Dendritic cell treated with granulocyte-macrophage colony-stimulating factor and Interleukin-4, amounts not matched to agents 40 ng/mL and 50 ng/mL, for 4 days (primary cell): Measurements from ENCODE around the gene CD9.

ENCODE experiments used
- H3K27ac Mint-ChIP-seq: one replicate; pipeline ENCODE4 v1.8.0; 2022; ENCODE audit warnings: mild to moderate bottlenecking, mixed read lengths
- H3K27me3 Mint-ChIP-seq: one replicate; pipeline ENCODE4 v1.8.0; 2022; ENCODE audit warnings: mild to moderate bottlenecking, mixed read lengths
- H3K36me3 Mint-ChIP-seq: one replicate; pipeline ENCODE4 v1.8.0; 2022; ENCODE audit warnings: low read depth, mixed read lengths
- H3K4me1 Mint-ChIP-seq: one replicate; pipeline ENCODE4 v1.8.0; 2022; ENCODE audit warnings: low read depth, mixed read lengths
- H3K4me3 Mint-ChIP-seq: one replicate; pipeline ENCODE4 v1.8.0; 2022; ENCODE audit warnings: mild to moderate bottlenecking, moderate library complexity, mixed read lengths
- H3K9me3 Mint-ChIP-seq: one replicate; pipeline ENCODE4 v1.8.0; 2022; ENCODE audit warnings: mixed read lengths
- intact Hi-C: fragments of 100-400 bp; cut with micrococcal nuclease; formaldehyde crosslinking; loops from one replicate; pipeline ENCODE4 v1.15.0; 2022

CD9 gene

DNA sequence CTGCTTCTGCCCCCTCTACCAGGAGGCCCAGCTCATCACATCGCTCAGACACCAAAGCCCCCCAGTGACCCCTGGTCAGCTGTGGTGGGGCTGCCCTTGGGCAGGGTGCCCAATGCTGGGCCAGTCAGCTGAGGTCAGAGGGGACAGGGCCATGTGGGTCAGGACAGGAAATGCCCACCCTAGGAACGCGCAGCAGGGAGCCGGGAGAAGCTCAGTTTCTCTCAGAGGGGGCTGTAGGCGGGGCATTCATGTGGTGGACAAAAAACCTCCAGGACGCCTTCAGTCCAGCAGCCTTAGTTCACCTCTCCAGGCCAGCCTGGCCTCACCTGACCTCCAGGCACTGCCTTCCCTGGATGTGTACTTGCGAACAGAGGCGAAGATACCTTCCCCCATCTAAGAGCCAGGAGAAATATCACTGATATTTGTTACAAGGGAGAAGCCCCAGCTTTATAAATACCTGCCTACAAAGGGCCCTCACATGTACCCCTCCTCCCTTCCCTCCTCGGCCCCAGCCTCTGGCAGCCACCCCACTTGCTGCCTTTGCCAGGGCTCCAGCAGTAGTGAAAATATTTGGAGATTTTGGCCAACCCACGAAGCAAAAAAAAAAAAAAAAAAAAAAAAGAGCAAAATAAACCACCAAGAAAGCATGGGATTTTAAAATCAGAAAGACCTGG is 68.4 kb downstream of the CD9 start:
- Mint-ChIP-seq H3K36me3 (no peaks in the 10 kb centered on the region), H3K9me3 (no peaks in the 10 kb centered on the region), H3K4me3 (no peak overlapping the region), H3K4me1 (no peaks in the 10 kb centered on the region), H3K27ac (no peak overlapping the region), H3K27me3 (peaks cover 19% of the 10 kb centered on the region)
- intact Hi-C loops: no loop called here

DNA sequence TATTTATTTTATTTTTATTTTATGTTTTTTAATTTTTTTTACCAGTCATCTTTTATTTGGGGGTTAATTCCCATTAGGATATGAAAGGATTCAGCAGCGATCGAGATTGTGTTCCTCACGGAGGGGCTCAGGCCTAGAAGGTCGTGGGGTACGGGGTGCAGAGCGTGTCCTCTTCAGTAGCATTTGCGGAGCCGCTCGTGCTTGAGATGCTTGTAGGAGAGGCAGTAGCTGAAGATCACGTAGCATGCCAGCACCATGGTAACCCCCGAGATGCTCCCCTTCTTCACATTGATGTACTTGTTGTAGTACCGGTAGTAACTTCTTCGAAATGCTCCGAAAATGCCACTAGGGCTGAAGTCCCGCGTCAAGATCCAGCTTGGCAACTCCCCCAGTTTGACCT is 69.8 kb downstream of the CD9 start:
- Mint-ChIP-seq H3K4me3 (no peak overlapping the region), H3K36me3 (no peaks in the 10 kb centered on the region), H3K27me3 (peaks cover 30% of the 10 kb centered on the region), H3K4me1 (no peaks in the 10 kb centered on the region), H3K9me3 (no peaks in the 10 kb centered on the region), H3K27ac (no peak overlapping the region)
- intact Hi-C loops: no loop called here

DNA sequence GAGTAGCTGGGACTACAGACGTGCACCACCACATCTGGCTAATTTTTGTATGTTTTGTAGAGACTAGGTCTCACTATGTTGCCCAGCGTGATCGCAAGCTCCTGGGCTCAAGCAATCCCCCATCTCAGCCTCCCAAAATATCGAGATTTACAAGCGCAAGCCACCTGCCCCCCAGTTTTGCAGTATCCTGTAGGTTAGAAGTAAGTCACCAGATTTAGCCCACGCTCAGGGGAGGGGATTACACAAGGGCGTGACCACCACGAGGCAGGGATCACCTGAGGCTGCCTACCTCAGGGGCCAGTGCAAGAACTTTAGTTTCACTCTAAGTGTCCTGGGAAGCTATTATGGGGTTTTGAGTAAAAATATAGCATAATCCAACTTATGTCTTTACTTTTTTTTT is 71.1 kb downstream of the CD9 start:
- intact Hi-C loops: no loop called here
- no peak overlapping the region for H3K27ac Mint-ChIP-seq
- no peaks in the 10 kb centered on the region for H3K4me1 Mint-ChIP-seq
- H3K4me3 Mint-ChIP-seq: no peak overlapping the region
- no peaks in the 10 kb centered on the region for H3K36me3 Mint-ChIP-seq
- peaks cover 43% of the 10 kb centered on the region for H3K27me3 Mint-ChIP-seq
- H3K9me3 Mint-ChIP-seq: no peaks in the 10 kb centered on the region

DNA sequence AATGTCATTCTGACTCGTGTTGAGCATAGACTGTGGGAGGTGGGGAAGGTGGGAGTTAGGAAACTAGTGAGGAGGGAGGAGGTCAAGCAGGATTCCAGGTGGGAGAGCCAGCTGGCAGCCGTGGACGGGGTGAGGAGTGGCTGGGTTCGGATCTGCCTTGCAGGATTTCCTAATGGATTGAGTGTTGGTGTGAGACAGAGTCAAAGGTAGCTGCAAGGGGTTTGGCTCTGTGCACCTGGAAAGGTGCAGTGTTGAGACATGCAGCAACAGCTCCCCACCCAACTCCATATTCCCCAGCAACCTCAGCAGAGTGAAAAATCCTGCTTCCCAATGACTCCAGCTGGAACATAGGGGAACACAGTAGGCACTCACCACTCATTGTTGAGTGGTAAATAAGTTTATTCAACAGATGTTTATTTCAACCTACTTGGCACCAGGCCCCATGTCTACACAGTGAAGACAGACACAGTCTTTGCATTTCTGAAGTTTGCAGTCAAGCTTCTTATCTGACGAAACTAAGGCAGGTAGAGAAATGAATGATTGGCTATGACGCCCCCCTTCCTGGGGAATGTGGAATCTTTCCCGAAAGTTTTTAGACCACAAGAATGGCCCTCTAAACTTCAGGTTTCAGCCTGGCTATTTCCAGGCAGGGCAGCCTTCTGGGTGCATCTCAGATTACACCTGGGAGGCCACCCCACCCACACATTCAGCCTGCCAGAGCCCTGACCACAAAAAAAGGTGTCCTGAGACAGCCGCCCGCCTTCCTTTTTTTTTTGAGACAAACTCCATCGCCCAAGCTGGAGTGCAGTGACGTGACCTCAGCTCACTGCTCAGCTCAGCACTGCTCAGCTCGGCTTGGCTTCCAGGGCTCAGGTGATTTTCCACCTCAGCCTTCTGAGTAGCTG is 72.4 kb downstream of the CD9 start:
- Mint-ChIP-seq H3K36me3 (no peaks in the 10 kb centered on the region), H3K9me3 (no peaks in the 10 kb centered on the region), H3K27me3 (peaks cover 47% of the 10 kb centered on the region), H3K27ac (no peak overlapping the region), H3K4me3 (no peak overlapping the region), H3K4me1 (no peaks in the 10 kb centered on the region)
- intact Hi-C loops: no loop called here

DNA sequence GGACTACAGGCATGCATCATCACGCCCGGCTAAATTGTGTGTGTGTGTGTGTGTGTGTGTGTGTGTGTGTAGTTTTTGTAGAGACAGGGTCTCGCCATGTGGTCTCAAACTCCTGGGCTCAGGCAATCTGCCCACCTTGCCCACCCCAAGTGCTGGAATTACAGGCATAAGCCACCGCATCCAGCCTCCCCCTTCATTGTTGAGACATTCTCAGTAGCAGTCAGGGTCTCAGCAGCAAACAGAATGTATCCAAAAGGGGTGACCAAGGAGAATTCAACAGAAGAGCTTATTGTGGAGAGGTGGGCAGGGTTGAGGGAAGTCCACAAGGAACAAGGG is 73.0 kb downstream of the CD9 start:
- Mint-ChIP-seq H3K4me1 (no peaks in the 10 kb centered on the region), H3K36me3 (no peaks in the 10 kb centered on the region), H3K27ac (no peak overlapping the region), H3K27me3 (peaks cover 47% of the 10 kb centered on the region), H3K9me3 (no peaks in the 10 kb centered on the region), H3K4me3 (no peak overlapping the region)
- intact Hi-C loops: no loop called here

DNA sequence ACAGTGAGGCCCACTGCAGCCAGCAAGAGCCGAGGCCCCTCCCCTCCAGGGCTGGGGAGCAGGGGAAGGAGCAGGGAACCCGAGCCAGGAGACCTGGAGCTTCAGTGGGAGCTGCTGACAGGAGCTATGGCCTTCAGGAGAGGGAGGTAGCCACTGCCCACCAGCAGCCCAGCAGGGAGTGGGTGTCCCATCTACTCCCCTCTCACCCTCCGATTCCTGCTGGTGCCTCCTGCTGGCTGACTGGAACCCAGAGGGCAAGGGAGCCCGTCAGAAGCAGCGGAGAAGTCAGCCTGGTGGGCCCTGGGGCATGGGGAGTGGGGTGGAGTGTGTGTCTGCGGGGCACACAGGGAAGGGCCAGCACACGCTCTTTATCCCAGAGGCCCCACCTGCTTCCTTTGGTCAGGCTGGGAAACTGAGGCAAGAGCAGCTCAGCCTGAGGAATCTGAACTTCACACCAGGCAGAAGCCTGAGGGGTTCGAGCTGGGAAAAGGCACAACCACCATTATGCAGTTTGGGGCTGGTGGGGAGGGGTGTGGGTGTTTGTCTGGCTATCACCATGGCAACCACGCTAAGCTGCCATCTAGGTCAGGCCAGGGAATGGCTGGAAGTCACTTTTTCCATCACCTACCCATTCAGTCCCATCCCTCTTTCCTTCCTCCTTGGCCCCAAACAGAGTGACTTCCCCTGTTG is 73.5 kb downstream of the CD9 start:
- no peaks in the 10 kb centered on the region for H3K4me1 Mint-ChIP-seq
- peaks cover 47% of the 10 kb centered on the region for H3K27me3 Mint-ChIP-seq
- intact Hi-C loops: no loop called here
- no peaks in the 10 kb centered on the region for H3K36me3 Mint-ChIP-seq
- H3K9me3 Mint-ChIP-seq: no peaks in the 10 kb centered on the region
- H3K4me3 Mint-ChIP-seq: no peak overlapping the region
- no peak overlapping the region for H3K27ac Mint-ChIP-seq

DNA sequence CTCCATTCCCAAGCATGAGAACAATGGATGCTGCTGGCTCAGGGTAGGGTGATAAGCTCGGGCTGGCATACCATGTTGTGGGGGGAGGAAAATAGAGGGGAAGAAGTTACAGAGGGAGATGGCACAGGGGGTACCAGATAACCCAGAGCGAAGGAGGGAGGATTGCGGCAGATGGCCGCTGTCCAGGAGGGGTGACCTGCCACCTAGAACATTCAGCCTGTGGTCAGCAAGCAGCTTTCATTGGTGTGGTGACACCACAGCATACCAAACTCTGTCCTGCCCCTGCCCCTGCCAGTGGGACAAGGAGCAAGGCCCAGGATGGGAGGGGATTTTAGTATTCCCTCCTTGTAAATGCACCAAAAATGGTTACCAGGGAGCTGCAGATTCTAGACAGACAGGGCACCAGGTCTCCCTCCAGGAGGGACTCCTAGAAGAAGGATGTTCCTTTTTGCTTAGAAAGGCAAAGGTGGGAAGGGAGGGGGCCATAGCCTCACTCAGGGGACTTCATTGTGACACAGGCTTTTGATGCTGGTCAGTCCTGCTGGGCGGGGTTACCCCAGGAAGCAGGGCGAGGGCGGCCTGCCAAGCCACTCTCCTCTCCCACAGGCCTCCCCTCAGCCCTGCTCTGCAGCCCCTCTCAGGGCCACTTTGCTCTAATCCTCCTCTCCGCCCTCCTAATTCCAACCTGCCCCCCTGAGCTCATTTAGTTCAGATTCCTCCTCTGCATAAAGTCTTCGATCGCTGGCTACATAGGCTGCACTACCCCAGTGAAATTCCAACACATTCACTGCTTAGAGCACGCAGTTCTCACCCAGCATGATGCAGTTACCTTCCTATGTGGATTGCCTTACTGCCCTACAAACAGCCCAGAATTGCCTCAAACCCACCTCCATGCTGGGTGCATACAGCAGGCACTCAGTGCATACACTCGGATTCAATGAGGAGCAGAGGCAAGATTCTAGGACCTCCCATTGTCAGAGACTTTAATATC is 74.3 kb downstream of the CD9 start:
- intact Hi-C loops: no loop called here
- H3K27ac Mint-ChIP-seq: peak overlapping the region; percentile 64
- H3K9me3 Mint-ChIP-seq: no peaks in the 10 kb centered on the region
- H3K4me3 Mint-ChIP-seq: no peak overlapping the region
- H3K36me3 Mint-ChIP-seq: no peaks in the 10 kb centered on the region
- peaks cover 52% of the 10 kb centered on the region for H3K27me3 Mint-ChIP-seq
- peaks cover 6% of the 10 kb centered on the region for H3K4me1 Mint-ChIP-seq

DNA sequence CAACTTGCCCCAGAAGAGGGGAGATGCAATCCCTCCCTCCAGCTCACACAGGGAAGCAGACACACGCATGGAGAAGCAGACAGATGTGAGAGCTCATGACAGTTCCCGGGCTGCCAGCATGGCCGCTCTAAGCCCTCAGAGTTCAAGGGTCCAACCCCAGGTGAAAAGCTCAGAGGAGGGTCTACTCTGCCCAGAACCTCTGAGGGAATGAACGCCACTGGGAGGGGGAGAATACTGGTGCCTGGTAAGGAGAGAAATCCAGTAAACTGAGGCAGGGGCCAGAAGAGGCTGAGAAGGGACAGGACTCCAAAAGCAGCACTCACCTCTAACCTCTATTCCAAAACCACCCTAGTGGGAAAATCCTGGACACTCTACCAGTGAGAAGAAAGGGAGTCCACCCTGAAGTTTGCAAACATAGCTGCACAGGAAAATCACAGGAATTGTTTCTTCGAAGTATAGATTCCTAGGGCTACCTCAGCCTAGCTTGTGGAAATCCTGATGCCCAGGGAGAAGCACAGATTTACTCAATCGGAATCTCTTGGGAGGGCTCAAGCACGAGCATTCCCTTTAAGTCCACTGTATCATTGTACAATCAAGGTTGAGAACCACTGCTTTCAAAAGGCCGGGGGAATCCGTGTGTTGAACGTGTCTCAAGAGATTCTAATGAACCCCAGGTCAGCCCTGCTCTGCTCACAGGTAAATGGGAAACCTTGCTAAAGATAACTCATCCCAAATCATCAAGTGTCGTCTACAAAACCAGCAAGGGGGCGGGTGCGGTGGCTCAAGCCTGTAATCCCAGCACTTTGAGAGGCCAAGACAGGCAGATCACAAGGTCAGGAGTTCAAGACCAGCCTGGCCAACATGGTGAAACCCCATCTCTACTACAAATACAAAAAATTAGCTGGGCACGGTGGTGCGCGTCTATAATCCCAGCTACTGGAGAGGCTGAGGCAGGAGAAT is 76.0 kb downstream of the CD9 start:
- intact Hi-C loops: no loop called here
- no peak overlapping the region for H3K4me3 Mint-ChIP-seq
- peaks cover 23% of the 10 kb centered on the region for H3K4me1 Mint-ChIP-seq
- peaks cover 63% of the 10 kb centered on the region for H3K27me3 Mint-ChIP-seq
- H3K27ac Mint-ChIP-seq: no peak overlapping the region
- H3K9me3 Mint-ChIP-seq: no peaks in the 10 kb centered on the region
- no peaks in the 10 kb centered on the region for H3K36me3 Mint-ChIP-seq

DNA sequence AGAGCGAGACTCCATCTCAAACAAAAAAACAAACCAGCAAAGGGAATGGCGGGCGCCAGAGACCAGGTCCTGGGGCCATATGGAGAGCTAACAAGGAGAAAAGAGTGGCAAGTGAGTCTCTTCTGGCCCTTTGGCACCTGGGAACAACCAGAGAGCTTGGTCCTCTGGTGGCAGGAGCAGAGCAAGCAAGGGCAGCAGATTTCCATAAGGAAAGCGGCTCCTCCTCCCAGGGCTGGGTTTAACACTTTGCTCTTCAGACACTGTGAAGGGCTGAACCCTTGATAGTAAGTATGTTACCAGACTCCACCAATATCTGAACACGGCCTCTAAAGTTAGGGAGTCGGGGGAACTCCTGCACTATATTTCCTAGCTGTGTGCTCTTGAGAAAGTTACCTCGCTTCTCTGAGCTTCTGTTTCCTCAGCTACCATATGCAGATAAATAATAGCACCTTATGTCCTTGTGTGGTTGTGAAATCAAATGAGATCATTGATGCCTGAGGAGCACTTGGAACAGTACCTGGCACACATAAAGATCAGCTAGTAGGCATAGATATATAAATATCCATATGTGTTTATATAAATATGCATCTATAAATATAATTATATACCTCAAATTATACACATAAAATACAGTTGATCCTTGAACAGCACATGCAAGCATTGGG is 76.9 kb downstream of the CD9 start:
- Mint-ChIP-seq H3K9me3 (no peaks in the 10 kb centered on the region), H3K36me3 (no peaks in the 10 kb centered on the region), H3K4me1 (peaks cover 25% of the 10 kb centered on the region), H3K27ac (no peak overlapping the region), H3K27me3 (peaks cover 68% of the 10 kb centered on the region), H3K4me3 (no peak overlapping the region)
- intact Hi-C loops: no loop called here

DNA sequence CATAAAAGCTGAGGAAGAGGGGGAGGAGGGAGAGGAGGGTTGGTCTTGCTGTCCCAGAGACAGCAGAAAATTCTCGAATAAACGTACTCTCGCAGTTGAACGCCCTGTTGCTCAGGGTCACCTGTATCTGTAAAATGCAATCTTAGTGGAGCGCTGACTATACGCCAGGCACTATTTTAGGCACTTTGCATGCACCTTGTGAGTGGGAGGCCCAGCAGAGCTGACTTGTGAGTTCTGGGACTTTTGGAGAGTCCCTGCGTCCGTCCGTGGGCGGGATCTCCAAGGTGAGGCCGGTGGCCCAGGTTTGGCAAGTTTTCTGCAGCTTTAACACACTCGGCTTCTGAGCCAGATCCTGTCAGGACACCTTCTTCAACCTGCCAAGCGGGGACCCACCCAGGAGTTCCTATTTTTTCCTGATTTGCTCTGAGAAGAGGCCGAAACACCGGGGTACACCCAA is 77.8 kb downstream of the CD9 start:
- peaks cover 67% of the 10 kb centered on the region for H3K27me3 Mint-ChIP-seq
- H3K36me3 Mint-ChIP-seq: no peaks in the 10 kb centered on the region
- peaks cover 25% of the 10 kb centered on the region for H3K4me1 Mint-ChIP-seq
- peak overlapping the region; percentile 70 for H3K4me3 Mint-ChIP-seq
- peak overlapping the region; percentile 88 for H3K27ac Mint-ChIP-seq
- intact Hi-C loops: loop anchor here (1.0 to 2.0 kb wide), 2 partner anchors 83 to 215 kb away; no protein-coding TSS in a partner anchor
- H3K9me3 Mint-ChIP-seq: no peaks in the 10 kb centered on the region

DNA sequence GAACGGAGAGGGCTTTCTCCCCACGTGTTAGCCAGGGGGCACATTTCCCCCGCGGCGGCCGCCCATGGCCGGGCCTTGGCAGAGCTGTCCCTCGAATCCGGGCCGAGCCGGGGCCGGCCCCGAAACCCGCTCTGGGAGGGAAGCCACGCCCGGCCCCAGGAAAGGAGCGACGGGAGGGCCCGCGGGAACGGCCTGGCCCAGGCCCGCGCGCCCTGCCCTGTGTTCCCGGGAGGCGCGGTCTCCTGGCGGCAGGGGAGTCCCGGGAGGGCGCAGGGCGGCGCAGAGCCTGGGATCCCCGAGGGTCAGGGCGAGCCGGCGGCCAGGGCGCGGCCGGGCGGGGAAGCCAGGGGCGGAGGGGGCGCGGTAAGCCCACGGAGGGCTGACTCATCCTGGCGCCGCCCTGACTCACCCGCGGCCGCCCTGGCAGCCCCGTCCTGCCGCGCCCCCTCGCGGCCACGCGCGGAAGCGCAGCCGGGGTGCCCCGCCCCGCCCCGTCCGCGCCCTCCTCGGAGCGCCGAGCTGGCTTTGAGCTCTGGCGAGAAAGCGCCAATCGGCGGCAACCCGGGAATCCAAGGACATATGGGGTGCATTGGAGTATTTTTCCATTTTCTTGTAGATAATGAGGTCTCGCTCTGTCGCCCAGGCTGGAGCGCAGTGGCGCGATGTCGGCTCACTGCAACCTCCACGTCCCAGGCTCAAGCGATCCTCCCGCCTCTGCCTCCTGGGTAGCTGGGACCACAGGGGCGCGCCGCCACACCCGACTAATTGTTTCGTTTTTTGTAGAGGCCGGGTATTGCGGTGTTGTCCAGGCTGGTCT is 78.4 kb downstream of the CD9 start:
- H3K4me1 Mint-ChIP-seq: peaks cover 25% of the 10 kb centered on the region
- no peaks in the 10 kb centered on the region for H3K36me3 Mint-ChIP-seq
- H3K27ac Mint-ChIP-seq: peak overlapping the region; percentile 88
- H3K9me3 Mint-ChIP-seq: no peaks in the 10 kb centered on the region
- peak overlapping the region; percentile 70 for H3K4me3 Mint-ChIP-seq
- H3K27me3 Mint-ChIP-seq: peaks cover 66% of the 10 kb centered on the region
- intact Hi-C loops: loop anchor here (1.0 to 2.0 kb wide), 2 partner anchors 83 to 216 kb away; no protein-coding TSS in a partner anchor
